SIG-M5 treated with dmso at 0.1 percent for 504 hours (cell line): Measurements from ENCODE around the gene COL5A1.

ENCODE experiments used
- DNase-seq: peaks from one replicate; lab custom pipeline; 2025; ENCODE audit not compliant: unreplicated experiment; lab: John Stamatoyannopoulos, UW

The COL5A1 gene

GRCh38 chr9:134830126-134830525 is 188.5 kb downstream of the COL5A1 start:
- no peak for DNase-seq

GRCh38 chr9:134830926-134831720 is 189.5 kb downstream of the COL5A1 start:
- DNase-seq = no peak

- no peak for DNase-seq
Measured at GRCh38 chr9:134832471-134832870, 190.9 kb downstream of the COL5A1 start.

- no peak for DNase-seq
Measured at GRCh38 chr9:134833294-134833880, 191.8 kb downstream of the COL5A1 start.

- DNase-seq = no peak
Measured at GRCh38 chr9:134834217-134834956, 192.8 kb downstream of the COL5A1 start.

GRCh38 chr9:134834957-134835419 is 193.4 kb downstream of the COL5A1 start:
- no peak for DNase-seq

GRCh38 chr9:134835448-134835847 is 193.8 kb downstream of the COL5A1 start:
- no peak for DNase-seq

- no peak for DNase-seq
Measured at GRCh38 chr9:134835987-134836386, 194.4 kb downstream of the COL5A1 start.

GRCh38 chr9:134836406-134836970 is 194.9 kb downstream of the COL5A1 start:
- no peak for DNase-seq

GRCh38 chr9:134837529-134837928 is 195.9 kb downstream of the COL5A1 start:
- DNase-seq = no peak

- DNase-seq = no peak
Measured at GRCh38 chr9:134838651-134839454, 197.2 kb downstream of the COL5A1 start.

GRCh38 chr9:134839455-134840125 is 198.0 kb downstream of the COL5A1 start:
- no peak for DNase-seq

GRCh38 chr9:134840511-134840910 is 198.9 kb downstream of the COL5A1 start:
- no peak for DNase-seq

- no peak for DNase-seq
Measured at GRCh38 chr9:134841180-134841904, 199.7 kb downstream of the COL5A1 start.

- DNase-seq = no peak
Measured at GRCh38 chr9:134842321-134842720, 200.7 kb downstream of the COL5A1 start.

GRCh38 chr9:134843740-134844139 is 202.1 kb downstream of the COL5A1 start:
- no peak for DNase-seq

GRCh38 chr9:134844821-134845220 is 203.2 kb downstream of the COL5A1 start:
- DNase-seq = no peak

- DNase-seq = no peak
Measured at GRCh38 chr9:134846187-134846586, 204.6 kb downstream of the COL5A1 start.

GRCh38 chr9:134846699-134847098 is 205.1 kb downstream of the COL5A1 start:
- DNase-seq = no peak
